D721Med (cell line): Measurements from ENCODE around the gene KLHL26.
"Not testable (repeated sequence)": the region's sequence is repeated elsewhere in the genome, so short reads cannot be mapped to it uniquely, and the experiment has no call there.

Experiments used
- DNase-seq: peaks from one replicate; pipeline ENCODE4 v3.0.0; 2011; ENCODE audit warnings: low spot score; ENCODE audit not compliant: insufficient read length
- FAIRE-seq: peaks from 2 replicates; lab custom pipeline; 2011; peaks lifted over from hg19 to GRCh38; lab: Jason Lieb, UNC
- CTCF ChIP-seq: IDR thresholded peaks from 2 replicates; pipeline ENCODE4 v1.5.1; 2012; ENCODE audit warnings: mild to moderate bottlenecking, control low read depth; ENCODE audit not compliant: insufficient read depth; ENCODE audit errors: missing control alignments

KLHL26 gene

GRCh38 chr19:18590273-18591272, 46.3 kb upstream of the KLHL26 start:
- DNase-seq = peak; percentile 73
- FAIRE-seq = no peak
- TF ChIP-seq CTCF = peak; percentile 2

GRCh38 chr19:18591735-18592385, 45.0 kb upstream of the KLHL26 start:
- DNase-seq (no peak), FAIRE-seq (no peak)
- no peak for TF ChIP-seq CTCF

- FAIRE-seq, DNase-seq: not testable (repeated sequence)
Measured at GRCh38 chr19:18592732-18593131, 44.1 kb upstream of the KLHL26 start.

- no peak for FAIRE-seq
- DNase-seq = no peak
- TF ChIP-seq CTCF = no peak
Measured at GRCh38 chr19:18593367-18594095, 43.3 kb upstream of the KLHL26 start.

GRCh38 chr19:18594096-18594823, 42.6 kb upstream of the KLHL26 start:
- peak; percentile 59 for TF ChIP-seq CTCF
- DNase-seq = no peak
- FAIRE-seq = no peak

GRCh38 chr19:18594824-18595373, 41.9 kb upstream of the KLHL26 start:
- FAIRE-seq = no peak
- TF ChIP-seq CTCF = no peak
- no peak for DNase-seq
